ENCODE data around the gene ACVR1B.

ACVR1B gene

GRCh38 chr12:51906430-51907082, 44.9 kb upstream of the ACVR1B start:
- TF ChIP-seq FOXP2 (optimal IDR thresholded peaks at IDR 0.05; ENCODE audit: borderline replicate concordance, extremely low read depth, extremely low read length, insufficient read depth): no peak
- TF ChIP-seq SIN3A (IDR thresholded peaks at IDR 0.05; ENCODE audit: borderline replicate concordance, insufficient read depth, low read length): no peak
- TF ChIP-seq POLR2AphosphoS5 (IDR thresholded peaks at IDR 0.05; ENCODE audit: low read depth, low read length): no peak; the same call in 1 of the 2 replicates
- no peak for TF ChIP-seq REST (IDR thresholded peaks at IDR 0.05; ENCODE audit: insufficient read depth in 1 of 2, low read depth in 2 of 2, low read length in 2 of 2)
- TF ChIP-seq TAF1 (IDR thresholded peaks at IDR 0.05; ENCODE audit: borderline replicate concordance, insufficient read depth, low read length): no peak

GRCh38 chr12:51907083-51907855, 44.2 kb upstream of the ACVR1B start, which contains the start of gene ACVRL1:
TSS of gene ACVRL1 (plus strand) at chr12:51907504. CDS start at chr12:51912475, 4,971 bp downstream.
- TF ChIP-seq POLR2AphosphoS5 (IDR thresholded peaks at IDR 0.05; ENCODE audit: low read depth, low read length): no peak; the same call in 1 of the 2 replicates
- TF ChIP-seq TAF1 (IDR thresholded peaks at IDR 0.05; ENCODE audit: borderline replicate concordance, insufficient read depth, low read length): 0 out of 2 replicates have a peak, but pooled peaks have one; percentile 8

- TF ChIP-seq SIN3A (IDR thresholded peaks at IDR 0.05; ENCODE audit: borderline replicate concordance, insufficient read depth, low read length): no peak
- no peak for TF ChIP-seq TAF1 (IDR thresholded peaks at IDR 0.05; ENCODE audit: borderline replicate concordance, insufficient read depth, low read length)
Measured at GRCh38 chr12:51907856-51908425, 43.6 kb upstream of the ACVR1B start.

GRCh38 chr12:51908876-51909592, 42.5 kb upstream of the ACVR1B start:
- no peak for TF ChIP-seq POLR2AphosphoS5 (IDR thresholded peaks at IDR 0.05; ENCODE audit: low read depth, low read length)
- TF ChIP-seq FOXP2 (optimal IDR thresholded peaks at IDR 0.05; ENCODE audit: borderline replicate concordance, extremely low read depth, extremely low read length, insufficient read depth): no peak
- no peak for TF ChIP-seq REST (IDR thresholded peaks at IDR 0.05; ENCODE audit: insufficient read depth in 1 of 2, low read depth in 2 of 2, low read length in 2 of 2)
- no peak for TF ChIP-seq SIN3A (IDR thresholded peaks at IDR 0.05; ENCODE audit: borderline replicate concordance, insufficient read depth, low read length)
- TF ChIP-seq TAF1 (IDR thresholded peaks at IDR 0.05; ENCODE audit: borderline replicate concordance, insufficient read depth, low read length): no peak

GRCh38 chr12:51910168-51910567, 41.3 kb upstream of the ACVR1B start:
- no peak for TF ChIP-seq POLR2AphosphoS5 (IDR thresholded peaks at IDR 0.05; ENCODE audit: low read depth, low read length)
- TF ChIP-seq FOXP2 (optimal IDR thresholded peaks at IDR 0.05; ENCODE audit: borderline replicate concordance, extremely low read depth, extremely low read length, insufficient read depth): no peak
- no peak for TF ChIP-seq REST (IDR thresholded peaks at IDR 0.05; ENCODE audit: insufficient read depth in 1 of 2, low read depth in 2 of 2, low read length in 2 of 2)
- TF ChIP-seq TAF1 (IDR thresholded peaks at IDR 0.05; ENCODE audit: borderline replicate concordance, insufficient read depth, low read length): no peak
- no peak for TF ChIP-seq SIN3A (IDR thresholded peaks at IDR 0.05; ENCODE audit: borderline replicate concordance, insufficient read depth, low read length)

All from PFSK-1 (cell line).